PFSK-1 (cell line): ENCODE measurements around the gene SHANK2.

ENCODE experiments used
- FOXP2 ChIP-seq: optimal IDR thresholded peaks from 2 replicates; pipeline ENCODE3; 2011; ENCODE audit warnings: borderline replicate concordance, control low read depth, inconsistent platforms; ENCODE audit not compliant: insufficient read depth; ENCODE audit errors: extremely low read length, extremely low read depth
- POLR2AphosphoS5 ChIP-seq: IDR thresholded peaks from 2 replicates; pipeline ENCODE4 v1.6.1; 2012; ENCODE audit warnings: low read depth, mild to moderate bottlenecking, control low read depth, low read length, moderate library complexity
- TAF1 ChIP-seq: IDR thresholded peaks from 2 replicates; pipeline ENCODE4 v1.6.1; 2012; ENCODE audit warnings: low read length, control low read depth, borderline replicate concordance; ENCODE audit not compliant: insufficient read depth
- TF ChIP-seq, protein P1 (sequence below), 2 experiments: IDR thresholded peaks; 2 replicates each; pipeline versions ENCODE4 v1.6.1 to v1.8.0; 2011 to 2012; ENCODE audit warnings: low read depth in 2 of 2, low read length in 2 of 2, control low read depth in 1 of 2, inconsistent platforms in 1 of 2, mild to moderate bottlenecking in 1 of 2, moderate library complexity in 1 of 2; ENCODE audit not compliant: insufficient read depth in 1 of 2

GRCh38 chr11:71235719-71236118 lies 16.7 kb downstream of the SHANK2 start:
- TF ChIP-seq POLR2AphosphoS5, result no peak
- TF ChIP-seq, protein P1, sequence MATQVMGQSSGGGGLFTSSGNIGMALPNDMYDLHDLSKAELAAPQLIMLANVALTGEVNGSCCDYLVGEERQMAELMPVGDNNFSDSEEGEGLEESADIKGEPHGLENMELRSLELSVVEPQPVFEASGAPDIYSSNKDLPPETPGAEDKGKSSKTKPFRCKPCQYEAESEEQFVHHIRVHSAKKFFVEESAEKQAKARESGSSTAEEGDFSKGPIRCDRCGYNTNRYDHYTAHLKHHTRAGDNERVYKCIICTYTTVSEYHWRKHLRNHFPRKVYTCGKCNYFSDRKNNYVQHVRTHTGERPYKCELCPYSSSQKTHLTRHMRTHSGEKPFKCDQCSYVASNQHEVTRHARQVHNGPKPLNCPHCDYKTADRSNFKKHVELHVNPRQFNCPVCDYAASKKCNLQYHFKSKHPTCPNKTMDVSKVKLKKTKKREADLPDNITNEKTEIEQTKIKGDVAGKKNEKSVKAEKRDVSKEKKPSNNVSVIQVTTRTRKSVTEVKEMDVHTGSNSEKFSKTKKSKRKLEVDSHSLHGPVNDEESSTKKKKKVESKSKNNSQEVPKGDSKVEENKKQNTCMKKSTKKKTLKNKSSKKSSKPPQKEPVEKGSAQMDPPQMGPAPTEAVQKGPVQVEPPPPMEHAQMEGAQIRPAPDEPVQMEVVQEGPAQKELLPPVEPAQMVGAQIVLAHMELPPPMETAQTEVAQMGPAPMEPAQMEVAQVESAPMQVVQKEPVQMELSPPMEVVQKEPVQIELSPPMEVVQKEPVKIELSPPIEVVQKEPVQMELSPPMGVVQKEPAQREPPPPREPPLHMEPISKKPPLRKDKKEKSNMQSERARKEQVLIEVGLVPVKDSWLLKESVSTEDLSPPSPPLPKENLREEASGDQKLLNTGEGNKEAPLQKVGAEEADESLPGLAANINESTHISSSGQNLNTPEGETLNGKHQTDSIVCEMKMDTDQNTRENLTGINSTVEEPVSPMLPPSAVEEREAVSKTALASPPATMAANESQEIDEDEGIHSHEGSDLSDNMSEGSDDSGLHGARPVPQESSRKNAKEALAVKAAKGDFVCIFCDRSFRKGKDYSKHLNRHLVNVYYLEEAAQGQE (IDR thresholded peaks at IDR 0.05; ENCODE audit: insufficient read depth in 1 of 2, low read depth in 2 of 2, low read length in 2 of 2), result no peak
- TF ChIP-seq FOXP2, result no peak
- no peak for TF ChIP-seq TAF1
